HG02973 (cell line): ENCODE data around the gene FGD1.

Experiments
- ATAC-seq: cut with Tn5 transposase; IDR thresholded peaks from one replicate; pipeline ENCODE4 v1.9.1; 2021; ENCODE audit warnings: moderate library complexity; ENCODE audit not compliant: unreplicated experiment

FGD1 gene

DNA sequence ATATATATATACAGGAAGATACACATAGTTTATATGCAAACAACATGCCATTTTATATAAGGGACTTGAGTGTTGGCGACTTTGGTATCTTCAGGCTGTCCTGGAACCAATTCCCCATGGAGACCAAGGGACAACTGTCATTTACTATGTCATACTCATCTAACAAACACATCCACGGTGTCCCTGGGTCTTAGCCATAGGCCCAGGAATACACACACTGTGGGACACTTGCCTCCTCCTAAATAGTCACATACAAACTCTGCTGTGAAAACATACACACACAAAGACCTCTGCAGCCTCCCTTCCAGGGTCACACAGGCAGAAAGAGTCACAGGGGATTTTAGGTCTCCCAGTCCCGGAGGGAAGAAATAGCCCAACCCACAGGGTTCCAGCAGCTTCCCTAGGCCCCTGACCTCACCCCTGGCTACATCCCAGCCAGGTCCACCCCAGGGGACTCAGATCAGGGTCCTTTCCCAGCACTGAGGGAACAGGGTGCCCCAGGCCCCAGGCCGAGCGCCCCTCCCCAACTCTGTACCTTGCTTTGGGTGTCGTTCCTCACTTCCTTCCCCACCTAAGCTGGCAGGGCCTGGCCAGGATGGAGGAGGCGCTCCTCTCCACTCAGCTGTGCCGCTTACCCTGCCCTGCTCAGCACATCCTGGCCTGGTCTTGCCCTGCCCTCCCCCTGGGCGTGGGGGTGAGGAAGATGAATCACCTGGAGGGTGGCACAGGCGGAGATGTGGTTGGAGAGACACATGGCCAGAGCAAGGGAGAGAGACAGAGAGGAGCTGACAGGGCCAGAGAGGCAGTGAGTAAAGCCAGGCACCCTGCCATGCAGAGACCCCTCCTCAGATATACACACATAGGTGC is 21.8 kb downstream of the FGD1 start:
- no peak for ATAC-seq

- ATAC-seq = no peak
Measured at GRCh38 chrX:54470054-54470760, 25.8 kb downstream of the FGD1 start.

GRCh38 chrX:54452920-54453319 is 43.1 kb downstream of the FGD1 start:
- ATAC-seq = no peak

DNA sequence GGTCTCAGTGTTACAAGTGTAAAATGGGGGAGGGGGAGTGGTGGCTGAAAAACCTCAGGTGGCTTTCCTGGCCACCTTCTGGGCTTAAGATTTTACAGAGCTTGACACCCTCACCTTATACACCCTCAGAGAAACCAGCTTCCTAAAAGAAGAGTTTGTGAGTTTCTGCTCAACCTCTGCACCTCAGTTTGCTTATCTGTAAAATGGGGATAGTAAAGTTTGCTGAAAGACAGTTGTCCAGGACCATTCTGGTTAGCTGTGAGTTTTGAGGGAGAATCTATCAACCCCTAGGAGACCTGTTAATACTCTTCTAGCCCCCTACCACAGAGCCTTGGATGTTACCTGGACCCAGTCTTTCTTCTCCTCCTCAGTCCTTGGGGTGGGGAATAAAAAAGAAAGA is 46.1 kb downstream of the FGD1 start:
- ATAC-seq = no peak

DNA sequence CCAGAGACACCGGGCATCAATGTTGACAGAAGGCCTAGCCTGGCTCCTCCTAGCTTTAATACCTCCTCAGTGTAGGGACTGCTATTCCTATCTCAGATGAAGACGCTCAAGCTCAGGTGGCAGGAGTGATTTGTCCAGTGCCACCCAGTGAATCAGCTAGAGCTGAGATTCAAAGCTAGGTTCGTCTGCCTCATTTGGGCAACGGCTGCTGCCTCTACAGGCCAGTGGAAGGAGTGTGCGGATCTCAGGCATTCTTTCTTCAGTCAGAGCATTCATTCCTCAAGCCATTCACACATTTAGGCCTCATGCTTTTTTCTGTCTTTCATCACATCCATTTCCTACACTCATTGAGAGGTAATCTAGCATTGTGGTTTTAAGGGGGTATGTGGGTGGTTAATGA is 48.6 kb downstream of the FGD1 start:
- no peak for ATAC-seq

- ATAC-seq = no peak
Measured at GRCh38 chrX:54446084-54446483, 50.0 kb downstream of the FGD1 start.

- no peak for ATAC-seq
Measured at GRCh38 chrX:54444752-54445151, 51.3 kb downstream of the FGD1 start.

- ATAC-seq = no peak
Measured at GRCh38 chrX:54442790-54443189, 53.2 kb downstream of the FGD1 start.

- peak; percentile 95 for ATAC-seq
Measured at GRCh38 chrX:54439960-54440871, 55.8 kb downstream of the FGD1 start, which contains the start of gene TSR2. Gene TSR2, plus strand, starts transcription at chrX:54440404. Its CDS starts 18 bp downstream, at chrX:54440422.

DNA sequence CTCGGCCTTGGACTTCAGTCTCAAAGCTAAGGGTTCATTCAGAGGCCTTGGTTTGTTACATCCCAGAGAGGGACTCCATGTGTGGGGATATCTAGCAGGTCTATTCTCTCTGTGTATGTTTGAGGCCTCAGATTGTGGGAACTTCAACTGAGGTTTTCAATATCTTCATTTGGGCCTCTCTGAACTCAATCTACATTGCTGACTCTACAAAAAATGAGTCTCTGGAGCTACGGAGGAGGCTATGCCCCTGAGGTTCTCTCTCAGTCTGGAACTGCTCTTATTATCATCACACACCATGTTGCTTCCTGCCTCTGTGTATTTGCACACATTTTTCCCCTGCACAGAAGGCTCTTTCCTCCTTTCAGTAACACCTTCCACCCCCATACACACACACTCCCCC is 60.9 kb downstream of the FGD1 start:
- no peak for ATAC-seq

- no peak for ATAC-seq
Measured at GRCh38 chrX:54430519-54430918, 65.5 kb downstream of the FGD1 start.

DNA sequence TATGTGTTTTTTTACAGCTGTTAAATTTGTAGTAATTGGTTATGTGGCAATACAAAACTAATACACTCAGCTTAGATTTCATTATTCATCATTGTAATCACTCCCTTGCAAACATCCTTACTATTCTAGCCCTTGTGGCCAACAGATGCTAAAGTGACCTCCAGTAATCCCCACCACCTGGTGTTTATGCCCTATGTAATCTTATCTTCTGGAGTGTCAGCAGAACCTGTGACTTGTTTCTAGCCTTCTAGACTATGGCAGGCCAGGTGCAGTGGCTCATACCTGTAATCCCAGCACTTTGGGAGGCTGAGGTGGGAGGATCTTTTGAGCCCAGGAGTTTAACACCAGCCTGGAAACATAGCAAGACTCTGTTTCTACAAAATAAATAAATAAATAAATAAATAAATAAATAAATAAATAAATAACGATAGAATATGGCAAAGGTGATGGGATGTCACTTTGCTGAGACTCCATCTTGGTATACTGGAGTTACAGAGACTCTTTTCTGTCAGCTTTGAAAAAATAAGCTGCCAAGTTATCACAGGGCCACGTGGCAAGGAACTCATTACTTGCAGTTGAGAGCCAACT is 68.1 kb downstream of the FGD1 start:
- no peak for ATAC-seq

- no peak for ATAC-seq
Measured at GRCh38 chrX:54423161-54423888, 72.7 kb downstream of the FGD1 start.

DNA sequence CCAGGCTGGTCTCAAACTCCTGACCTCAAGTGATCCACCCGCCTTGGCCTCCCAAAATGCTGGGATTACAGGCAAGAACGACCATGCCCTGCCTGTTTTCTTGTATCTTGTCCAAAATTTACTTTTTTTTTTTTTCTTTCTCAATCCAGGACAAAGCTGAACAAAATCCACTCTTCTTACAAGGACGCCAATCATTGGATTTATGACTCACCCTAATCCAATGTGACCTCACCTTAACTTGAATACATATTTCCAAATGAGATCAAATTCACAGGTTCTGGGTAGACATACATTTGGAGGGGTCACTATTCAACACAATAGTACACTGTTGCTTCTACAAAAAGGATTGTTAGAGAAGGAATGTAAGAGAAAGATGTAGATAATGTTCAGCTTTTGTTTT is 73.9 kb downstream of the FGD1 start:
- no peak for ATAC-seq

DNA sequence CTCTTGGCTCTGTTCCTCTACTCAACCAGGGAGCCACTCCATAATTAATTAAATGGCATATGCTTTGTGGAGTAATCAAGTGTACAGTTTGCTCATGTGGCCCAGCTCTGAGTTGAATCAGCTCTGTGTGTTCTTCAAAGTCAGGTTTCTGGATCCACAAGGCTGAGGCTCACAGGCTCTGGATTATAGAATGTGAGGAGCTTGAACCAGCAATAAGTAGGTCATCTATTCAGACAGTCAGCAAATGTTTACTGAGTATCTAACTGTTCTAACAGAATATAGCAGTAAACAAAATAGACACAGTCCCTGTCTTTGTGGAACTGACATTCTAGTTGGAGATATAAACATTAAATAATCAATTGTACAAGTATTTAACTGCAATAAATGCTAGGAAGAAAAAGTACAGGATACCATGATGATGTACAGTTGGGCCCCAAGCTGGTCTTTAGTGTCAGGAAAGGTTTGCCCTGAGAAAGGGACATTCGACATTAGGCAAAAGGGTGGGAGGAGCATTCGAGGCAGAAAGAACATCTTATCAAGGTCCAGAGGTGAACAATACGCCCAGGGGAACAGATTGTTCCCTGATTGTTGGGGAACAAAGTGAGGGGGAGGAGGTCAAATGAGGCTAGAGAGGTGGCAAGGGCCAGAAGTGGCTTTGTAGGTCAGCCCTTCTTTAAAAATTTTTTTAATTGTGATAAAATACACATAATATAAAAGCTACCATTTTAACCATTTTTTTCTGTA is 76.3 kb downstream of the FGD1 start:
- ATAC-seq = no peak

GRCh38 chrX:54416965-54417364 is 79.1 kb downstream of the FGD1 start:
- ATAC-seq = no peak

- ATAC-seq = no peak
Measured at GRCh38 chrX:54415534-54416350, 80.3 kb downstream of the FGD1 start.

- ATAC-seq = no peak
Measured at GRCh38 chrX:54413753-54414152, 82.3 kb downstream of the FGD1 start.

GRCh38 chrX:54411732-54412131 is 84.3 kb downstream of the FGD1 start:
- ATAC-seq = no peak
